HS-27A (cell line): ENCODE results near the gene SYCE3.
A peak's percentile ranks its signal among the peaks of the same experiment; 100 is the strongest.
"Not testable (repeated sequence)": the region's sequence is repeated elsewhere in the genome, so short reads cannot be mapped to it uniquely, and the experiment has no call there.

ENCODE experiments used
- DNase-seq: peaks from one replicate; pipeline ENCODE4 v3.0.0-alpha.2; 2012; ENCODE audit warnings: low read depth, missing footprints

The SYCE3 gene

DNA sequence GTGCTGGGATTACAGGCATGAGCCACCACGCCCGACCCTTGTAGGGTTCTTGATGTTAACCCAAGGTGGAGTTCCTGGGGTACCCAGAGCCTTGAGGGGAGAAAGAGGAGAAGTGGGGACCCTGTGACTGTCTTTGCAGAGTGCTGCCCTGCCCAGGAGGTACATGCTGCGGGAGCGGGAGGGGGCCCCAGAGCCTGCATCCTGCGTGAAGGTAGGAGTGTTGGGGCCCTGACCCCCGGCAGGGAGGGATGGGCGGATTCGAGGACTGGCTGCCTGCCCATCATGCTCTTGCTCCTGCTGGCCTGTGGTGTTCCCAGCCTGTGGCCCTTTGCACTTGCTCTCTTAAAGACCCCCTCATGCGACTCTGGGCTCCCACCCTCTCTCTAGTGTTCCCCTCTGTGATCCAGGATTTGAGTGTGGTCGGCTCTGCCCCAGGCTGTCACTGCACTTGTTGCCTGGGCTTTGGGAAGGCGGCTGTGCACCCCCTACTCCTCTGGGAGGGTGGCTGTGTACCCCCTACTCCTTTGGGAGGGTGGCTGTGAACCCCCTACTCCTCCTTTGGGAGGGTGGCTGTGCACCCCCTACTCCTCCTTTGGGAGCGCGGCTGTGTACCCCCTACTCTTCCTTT lies 41.8 kb downstream of the SYCE3 start:
- DNase-seq, result no peak

DNA sequence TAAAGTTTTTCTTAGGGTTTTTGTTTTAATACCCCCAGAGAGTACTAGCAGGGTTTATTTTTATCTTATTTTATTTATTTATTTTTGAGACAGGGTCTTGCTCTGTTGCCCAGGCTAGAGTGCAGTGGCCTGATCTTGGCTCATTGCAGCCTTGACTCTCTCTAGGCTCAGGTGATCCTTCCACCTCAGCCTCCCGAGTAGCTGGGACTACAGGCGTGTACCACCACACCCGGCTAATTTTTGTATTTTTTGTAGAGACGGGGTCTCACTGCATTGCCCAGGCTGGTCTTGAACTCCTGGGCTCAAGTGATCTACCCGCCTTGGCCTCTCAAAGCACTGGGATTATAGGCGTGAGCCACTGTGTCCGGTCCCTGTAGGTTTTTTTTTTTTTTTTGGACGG lies 42.5 kb downstream of the SYCE3 start:
- DNase-seq, result not testable (repeated sequence)

GRCh38 chr22:50519151-50519550 lies 43.6 kb downstream of the SYCE3 start:
- DNase-seq, result no peak

GRCh38 chr22:50518606-50519005 lies 44.1 kb downstream of the SYCE3 start:
- no peak for DNase-seq

DNA sequence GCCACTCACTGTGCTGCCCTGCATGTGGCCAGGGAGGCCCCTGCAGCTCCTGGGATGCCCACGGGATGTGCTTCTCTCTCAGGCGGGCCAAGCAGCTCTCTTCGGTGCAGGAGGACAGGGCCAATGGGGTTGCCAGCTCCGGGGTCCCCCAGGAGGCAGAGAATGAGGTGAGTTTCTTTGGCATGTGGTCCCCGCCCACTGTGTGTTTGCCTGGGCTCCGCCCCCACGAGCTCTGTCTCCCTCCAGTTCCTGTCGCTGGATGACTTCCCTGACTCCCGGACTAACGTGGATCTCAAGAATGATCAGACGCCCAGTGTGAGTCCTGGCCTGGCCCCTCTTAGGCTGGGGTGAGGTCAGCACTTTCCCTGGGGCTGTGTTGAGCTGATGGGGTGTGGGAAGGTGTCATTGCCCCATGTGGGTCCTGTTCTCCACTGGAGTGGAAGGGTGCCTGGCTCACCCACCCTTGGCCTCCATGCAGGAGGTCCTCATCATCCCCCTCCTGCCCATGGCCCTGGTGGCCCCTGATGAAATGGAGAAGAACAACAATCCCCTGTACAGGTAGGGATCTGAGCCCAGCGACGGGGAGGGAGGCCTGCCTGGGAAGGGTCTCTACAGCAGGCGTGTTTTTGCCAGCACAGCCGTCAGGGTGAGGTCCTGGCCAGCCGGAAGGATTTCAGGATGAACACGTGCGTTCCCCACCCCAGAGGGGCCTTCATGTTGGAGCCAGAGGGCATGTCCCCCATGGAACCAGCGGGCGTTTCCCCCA lies 45.0 kb downstream of the SYCE3 start:
- DNase-seq, result no peak

DNA sequence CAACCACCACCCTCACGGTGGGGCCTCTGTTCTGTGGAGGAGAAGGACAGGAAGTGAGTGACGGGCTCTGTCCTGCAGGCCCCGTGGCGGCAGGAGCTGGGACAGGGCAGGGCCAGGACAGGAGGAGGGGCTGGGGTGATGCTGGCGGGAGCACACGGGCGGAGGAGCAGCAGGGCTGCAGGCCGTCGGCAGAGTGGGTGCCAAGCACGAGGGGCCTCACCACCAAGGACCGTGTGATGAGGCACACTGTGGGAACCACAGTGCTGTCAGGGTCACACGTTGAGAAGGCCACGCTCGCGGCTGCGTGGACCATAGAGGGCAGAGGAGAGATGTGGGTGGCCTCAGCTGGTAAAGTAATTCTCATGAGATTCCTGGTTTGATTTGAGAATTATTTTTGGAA lies 45.8 kb downstream of the SYCE3 start:
- DNase-seq, result no peak

DNA sequence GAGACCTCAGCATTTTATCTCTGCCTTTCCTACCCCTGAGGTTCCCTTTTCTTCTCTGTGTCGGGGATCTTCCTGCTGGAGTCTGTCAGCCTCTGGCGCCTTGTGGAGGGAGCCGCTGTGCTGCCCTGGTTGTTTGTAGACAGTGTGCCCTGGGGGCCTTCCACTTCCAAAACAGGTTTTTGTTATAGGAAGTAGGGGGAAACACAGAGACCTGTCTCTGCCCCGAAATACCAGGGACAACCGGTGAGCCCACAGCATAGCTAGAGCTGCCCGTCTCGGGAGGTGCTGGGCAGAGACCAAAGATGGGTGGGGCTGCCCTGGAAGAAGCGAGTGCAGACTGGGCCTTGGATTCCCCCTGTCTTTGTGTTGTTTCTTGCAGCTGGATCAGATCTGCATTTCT lies 46.7 kb downstream of the SYCE3 start:
- no peak for DNase-seq

DNA sequence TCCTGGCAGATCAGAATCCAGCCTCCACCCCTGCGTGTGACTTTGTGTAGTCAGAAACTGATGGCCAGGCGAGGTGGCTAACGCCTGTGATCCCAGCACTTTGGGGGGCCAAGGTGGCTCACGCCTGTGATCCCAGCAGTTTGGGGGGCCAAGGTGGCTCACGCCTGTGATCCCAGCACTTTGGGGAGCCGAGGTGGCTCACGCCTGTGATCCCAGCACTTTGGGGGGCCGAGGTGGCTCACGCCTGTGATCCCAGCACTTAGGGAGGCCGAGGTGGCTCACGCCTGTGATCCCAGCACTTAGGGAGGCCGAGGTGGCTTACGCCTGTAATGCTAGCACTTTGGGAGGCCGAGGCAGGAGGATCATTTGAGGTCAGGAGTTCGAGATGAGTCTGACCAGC lies 49.5 kb downstream of the SYCE3 start:
- DNase-seq, result no peak

GRCh38 chr22:50508897-50509296 lies 53.8 kb downstream of the SYCE3 start:
- DNase-seq, result no peak

GRCh38 chr22:50507991-50508884 lies 54.5 kb downstream of the SYCE3 start, which contains the start of gene NCAPH2:
Gene NCAPH2 (plus strand): TSS chr22:50508224. CDS start chr22:50508338, 114 bp downstream.
- DNase-seq, result peak; percentile 89

DNA sequence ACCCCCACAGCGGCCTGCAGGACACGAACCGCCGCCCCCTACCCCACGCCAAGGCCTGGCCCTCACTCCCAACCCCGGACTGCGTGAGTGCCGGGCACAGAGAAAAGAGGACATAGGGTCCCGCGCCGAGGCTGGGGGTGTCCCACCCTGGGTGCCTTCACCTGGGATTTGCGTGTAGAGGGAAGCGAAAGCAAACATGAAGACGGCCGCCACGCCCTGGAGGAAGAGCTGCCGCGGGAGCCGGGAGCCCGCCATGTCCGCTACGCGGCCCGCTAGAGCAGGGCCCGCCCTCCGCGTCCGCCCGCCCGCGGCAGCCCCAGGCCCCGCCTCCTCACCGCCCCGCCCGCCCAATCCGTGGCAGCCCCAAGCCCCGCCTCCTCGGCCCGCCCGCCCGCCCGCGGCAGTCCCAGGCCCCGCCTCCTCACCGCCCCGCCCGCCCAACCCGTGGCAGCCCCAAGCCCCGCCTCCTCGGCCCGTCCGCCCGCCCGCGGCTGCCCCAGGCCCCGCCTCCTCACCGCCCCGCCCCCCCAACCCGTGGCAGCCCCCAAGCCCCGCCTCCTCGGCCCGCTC lies 55.2 kb downstream of the SYCE3 start, which contains the start of gene LMF2:
TSS of gene LMF2 (minus strand) at position 282 of the 570 bp plus-strand sequence. CDS start at position 255, 27 bp downstream.
- no peak for DNase-seq

DNA sequence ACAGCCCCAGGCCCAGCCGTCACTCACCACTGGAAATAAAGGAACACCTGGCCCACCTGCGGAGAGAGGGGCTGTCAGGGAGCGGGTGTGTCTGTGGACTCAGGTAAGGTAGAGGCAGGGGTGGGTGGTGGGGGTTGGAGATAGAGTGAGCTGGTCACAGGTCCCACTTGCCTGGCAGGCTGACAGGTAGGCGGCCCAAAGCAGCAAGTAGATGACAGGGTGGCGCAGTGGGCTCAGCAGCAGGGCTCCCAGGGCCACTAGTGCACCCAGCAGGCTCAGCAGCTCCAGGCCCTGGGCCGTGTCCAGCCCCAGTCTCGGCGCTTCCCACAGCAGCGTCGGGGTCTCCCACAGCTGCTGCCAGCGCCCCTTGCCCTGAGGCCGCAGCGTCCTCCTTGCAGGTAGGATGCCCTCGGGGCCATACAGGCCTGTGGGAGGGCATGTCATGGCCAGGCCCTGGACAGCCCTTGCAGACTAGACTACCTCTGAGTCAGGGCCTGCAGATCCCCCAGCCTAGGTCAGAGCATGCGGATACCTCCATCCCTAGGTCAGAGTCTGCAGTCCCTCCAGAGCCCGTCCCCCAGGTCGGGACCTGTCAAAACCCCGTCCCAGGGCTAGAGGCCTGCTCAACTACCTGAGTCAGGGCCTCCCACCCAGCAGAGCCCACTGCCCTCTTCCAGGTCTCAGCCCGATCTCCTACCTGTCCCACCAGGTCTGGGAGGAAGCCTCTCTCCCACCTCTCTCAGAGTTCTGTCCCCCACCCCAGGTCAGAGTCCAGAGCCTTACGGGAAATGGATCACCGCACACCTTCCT lies 55.9 kb downstream of the SYCE3 start:
- no peak for DNase-seq

DNA sequence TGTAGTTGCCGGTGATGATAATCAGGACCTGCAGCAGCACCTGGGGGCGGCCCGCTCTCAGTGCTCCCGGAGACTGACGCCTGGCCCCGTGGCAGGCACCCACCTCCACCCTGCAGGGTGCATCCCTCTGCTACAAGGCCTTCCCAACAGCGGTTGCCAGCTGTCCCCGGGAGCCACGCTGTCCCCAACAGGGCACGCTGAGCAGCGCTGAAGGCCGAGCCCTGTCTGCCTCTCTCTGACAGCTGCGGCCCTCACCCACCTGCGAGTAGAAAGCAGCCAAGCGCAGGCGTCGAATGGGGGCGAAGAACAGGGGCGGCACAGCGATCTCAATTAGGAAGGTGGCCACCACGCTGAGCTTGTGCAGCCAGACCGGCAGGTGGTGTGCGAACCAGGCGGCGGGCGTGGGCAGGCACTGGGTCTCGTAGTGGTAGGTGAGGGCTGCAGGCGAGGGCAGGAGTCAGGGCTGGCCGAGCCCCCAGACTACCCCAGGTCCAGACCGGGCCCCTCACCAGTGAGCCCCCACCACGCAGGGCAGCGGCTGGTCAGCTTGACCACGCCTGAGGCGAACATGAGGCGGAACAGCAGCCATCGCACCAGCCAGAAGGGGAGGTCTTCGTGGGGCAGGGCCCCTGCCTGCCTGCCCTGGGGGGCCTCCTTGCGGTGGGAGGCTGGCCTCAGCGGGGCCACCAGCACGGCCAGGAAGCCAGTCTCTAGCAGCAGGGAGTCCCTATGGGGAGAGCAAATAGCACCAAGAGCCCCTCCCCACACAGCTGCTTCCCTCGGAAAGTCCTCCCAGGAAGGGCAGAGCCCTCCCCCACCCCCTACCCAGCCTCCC lies 56.7 kb downstream of the SYCE3 start:
- DNase-seq, result no peak

DNA sequence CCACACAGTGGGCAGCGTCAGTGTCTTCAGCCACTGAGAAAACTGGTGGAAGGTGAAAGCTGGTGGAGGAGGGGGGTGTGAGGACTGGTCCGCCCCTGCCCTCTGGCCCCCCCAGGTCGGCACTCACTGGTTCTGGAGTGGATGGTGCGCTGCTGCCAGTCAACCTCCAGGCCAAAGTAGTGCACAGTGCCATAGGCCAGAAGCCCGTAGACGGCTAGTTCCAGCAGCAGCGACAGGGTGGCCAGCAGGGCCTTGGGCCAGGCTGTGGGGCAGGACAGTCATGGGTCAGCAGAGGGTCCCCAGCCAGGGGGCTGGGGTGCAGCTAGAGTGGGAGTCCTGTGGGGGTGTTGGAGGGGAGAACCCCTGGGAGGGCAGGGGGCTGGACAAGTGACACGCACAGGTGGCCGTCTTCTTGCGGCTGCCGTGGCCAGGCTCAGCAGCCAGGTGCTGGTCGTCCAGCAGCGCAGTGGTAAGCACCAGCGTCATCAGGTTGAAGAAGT lies 57.4 kb downstream of the SYCE3 start:
- no peak for DNase-seq

DNA sequence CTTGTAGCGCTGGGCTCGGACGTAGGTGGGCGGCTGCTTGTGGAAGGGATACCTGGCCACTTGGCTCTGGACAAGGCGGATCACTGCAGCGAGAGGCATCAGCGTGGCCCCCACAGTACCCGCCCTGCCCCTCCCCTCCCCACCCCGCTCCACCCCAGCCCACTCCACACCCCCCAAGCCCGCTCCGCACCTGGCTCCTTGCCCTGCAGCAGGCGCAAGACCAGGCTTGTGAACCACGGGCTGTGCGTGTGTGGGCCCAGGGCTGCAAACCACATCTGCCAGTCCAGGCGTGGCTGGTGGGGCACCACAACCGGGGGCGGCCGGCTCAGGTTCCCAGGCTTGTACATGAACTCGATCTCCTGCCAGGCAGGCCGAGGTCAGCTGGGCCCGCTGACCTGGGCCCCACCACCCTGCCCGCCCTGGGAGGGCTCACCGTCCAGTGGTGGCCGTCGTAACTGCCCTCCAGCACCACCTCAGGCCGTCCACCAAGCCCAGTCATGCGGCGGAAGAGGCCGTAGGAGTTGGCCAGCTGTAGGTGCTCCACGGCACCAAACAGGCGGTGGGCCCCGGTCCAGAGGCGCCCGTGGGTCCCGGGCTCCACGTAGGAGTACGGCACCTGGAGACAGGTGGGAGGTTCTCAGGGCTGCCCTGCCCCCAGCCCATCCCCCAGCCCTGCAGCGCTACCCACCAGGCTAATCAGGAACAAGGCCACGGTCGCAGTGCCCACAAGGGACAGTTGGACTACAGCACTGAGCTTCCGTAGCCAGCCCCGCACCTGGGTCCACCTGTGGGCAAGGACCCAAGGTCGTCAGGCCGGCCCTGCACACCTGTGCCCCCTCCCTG lies 58.1 kb downstream of the SYCE3 start:
- DNase-seq, result no peak

- no peak for DNase-seq
Observed at GRCh38 chr22:50503475-50504145, 59.1 kb downstream of the SYCE3 start.

DNA sequence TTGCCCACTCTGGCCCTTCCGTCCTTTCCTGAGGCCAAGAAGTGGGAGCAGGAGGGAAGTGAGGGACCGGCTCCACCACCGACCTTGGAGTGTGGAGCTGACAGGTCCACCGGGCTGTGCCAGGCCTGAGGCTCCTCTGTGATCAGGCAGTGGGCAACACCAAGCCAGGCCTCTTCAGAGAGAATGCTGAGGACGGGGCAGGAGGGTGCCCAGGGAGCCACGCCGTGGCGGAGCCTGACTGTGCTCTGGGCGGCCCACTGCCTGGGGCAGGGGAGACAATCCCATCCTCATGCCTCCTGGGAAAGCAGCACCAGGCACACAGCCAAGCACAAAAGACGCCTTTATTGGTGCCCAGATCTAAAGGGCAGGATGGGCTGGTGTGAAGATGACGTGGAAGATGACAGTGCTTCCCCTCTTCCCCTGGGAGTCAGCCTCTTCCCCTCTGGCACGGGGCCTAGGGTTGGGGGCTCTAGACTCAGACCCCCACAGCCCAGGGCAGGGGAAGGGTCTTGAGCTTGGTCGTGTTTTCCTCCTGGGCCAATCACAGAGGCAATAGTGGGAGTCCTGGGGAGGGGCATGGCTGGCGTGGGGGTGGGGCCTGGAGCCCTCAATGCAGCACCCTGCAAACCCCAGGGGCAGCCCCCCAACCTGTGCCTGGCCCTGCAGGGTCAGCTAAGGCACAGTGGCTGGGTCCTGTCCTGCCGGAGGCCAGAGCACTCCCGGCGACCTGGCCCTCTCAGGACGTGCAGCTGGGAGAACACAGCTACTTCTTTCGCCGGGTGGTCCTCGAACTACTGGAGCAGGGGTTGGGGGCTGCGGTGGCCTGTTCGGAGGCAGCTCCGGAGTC lies 59.9 kb downstream of the SYCE3 start:
- no peak for DNase-seq

GRCh38 chr22:50502096-50502495 lies 60.6 kb downstream of the SYCE3 start:
- DNase-seq, result no peak
